ENCODE measurements around the gene PEX7.
"Not testable (repeated sequence)": the region's sequence is repeated elsewhere in the genome, so short reads cannot be mapped to it uniquely, and the experiment has no call there.

Gene PEX7

DNA sequence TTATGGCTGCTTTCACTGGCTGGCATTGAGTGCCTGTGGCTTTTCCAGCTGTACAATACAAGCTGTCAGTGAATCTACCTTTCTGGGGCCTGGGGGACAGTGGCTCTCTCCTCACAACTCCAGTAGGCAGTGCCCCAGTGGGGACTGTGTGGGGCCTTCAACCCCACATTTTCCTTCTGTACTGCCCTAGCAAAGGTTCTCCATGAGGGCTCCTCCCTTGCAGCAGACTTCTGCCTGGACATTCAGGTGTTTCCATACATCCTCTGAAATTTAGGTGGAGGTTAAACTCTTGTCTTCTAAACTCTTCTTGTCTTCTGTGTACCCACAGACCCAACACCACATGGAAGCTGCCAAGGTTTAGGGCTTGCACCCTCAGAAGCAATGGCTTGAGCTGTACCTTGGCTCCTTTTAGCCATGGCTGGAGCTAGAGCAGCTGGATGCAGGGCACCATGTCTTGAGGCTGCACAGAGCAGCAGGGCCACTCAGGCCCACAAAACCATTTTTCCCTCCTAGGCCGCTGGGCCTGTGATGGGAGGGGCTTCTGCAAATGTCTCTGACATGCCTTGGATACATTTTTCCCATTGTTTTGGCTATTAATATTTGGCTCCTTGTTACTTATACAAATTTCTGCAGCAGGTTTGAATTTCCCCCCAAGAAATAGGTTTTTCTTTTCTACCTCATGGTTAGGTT is 9.6 kb downstream of the PEX7 start:
- no peak overlapping the region for H3K4me3 ChIP-seq (ENCODE audit: control insufficient read depth, low read depth, low read length)
- DNase-seq (ENCODE audit: low read depth): no peak
- TF ChIP-seq, protein P1, sequence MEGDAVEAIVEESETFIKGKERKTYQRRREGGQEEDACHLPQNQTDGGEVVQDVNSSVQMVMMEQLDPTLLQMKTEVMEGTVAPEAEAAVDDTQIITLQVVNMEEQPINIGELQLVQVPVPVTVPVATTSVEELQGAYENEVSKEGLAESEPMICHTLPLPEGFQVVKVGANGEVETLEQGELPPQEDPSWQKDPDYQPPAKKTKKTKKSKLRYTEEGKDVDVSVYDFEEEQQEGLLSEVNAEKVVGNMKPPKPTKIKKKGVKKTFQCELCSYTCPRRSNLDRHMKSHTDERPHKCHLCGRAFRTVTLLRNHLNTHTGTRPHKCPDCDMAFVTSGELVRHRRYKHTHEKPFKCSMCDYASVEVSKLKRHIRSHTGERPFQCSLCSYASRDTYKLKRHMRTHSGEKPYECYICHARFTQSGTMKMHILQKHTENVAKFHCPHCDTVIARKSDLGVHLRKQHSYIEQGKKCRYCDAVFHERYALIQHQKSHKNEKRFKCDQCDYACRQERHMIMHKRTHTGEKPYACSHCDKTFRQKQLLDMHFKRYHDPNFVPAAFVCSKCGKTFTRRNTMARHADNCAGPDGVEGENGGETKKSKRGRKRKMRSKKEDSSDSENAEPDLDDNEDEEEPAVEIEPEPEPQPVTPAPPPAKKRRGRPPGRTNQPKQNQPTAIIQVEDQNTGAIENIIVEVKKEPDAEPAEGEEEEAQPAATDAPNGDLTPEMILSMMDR (conservative IDR thresholded peaks at IDR 0.05; ENCODE audit: control insufficient read depth, insufficient read depth, low read depth, low read length): no peak

DNA sequence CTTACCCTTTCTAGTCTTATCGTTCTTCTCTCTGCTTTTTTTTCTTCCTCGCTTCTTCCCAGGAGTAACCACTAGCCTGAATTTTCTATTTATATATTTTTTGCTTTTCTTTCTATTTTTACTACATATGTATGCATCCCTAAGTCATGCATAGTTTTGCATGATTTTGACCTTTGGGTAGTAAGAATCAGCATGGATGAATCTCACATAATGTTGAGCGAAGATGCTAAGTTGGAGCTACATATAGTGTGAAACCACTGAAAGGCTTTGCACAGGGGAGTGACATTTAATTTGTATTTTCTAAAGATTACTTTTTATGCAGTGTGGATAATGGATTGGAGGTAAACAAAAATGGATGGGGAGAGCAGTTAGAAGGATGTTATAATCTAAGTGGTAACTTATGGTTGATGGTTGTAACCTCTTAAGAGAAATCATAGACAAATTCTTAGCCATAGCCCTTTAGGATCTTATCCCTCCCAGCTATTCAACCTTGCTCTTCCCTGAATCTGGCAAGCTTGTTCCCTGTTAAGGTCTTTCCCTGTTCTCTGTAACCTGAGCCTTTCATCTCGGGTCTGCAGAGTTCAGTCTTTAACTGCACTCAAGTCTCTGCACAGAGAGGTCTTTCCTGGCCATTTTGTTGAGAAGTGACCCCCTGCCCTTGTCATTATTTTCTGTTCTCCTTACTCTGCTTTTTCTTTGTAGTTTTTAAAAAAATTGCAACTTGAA is 18.0 kb downstream of the PEX7 start:
- H3K4me3 ChIP-seq (ENCODE audit: control insufficient read depth, low read depth, low read length): no peak overlapping the region
- TF ChIP-seq, protein P1 (conservative IDR thresholded peaks at IDR 0.05; ENCODE audit: control insufficient read depth, insufficient read depth, low read depth, low read length): no peak
- no peak for DNase-seq (ENCODE audit: low read depth)

DNA sequence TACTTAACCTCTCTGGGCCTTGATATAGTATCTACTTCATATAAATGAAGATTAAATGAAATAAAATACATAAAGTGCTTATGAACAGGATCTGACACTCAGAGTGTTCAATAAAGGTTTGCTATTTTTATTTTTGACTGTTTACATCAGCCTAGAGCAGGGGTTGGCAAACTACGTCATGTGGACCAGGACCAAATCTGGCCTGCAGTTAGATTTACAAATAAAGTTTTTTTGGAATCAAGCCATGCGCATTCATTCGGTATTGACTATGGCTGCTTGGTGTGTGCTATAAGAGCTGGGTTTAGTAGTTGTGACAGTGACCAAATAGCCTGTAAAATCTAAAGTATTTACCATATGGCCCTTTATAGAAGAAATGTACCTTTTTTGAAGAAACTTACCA is 20.8 kb downstream of the PEX7 start:
- no peak for DNase-seq (ENCODE audit: low read depth)
- TF ChIP-seq, protein P1 (conservative IDR thresholded peaks at IDR 0.05; ENCODE audit: control insufficient read depth, insufficient read depth, low read depth, low read length): no peak
- no peak overlapping the region for H3K4me3 ChIP-seq (ENCODE audit: control insufficient read depth, low read depth, low read length)

DNA sequence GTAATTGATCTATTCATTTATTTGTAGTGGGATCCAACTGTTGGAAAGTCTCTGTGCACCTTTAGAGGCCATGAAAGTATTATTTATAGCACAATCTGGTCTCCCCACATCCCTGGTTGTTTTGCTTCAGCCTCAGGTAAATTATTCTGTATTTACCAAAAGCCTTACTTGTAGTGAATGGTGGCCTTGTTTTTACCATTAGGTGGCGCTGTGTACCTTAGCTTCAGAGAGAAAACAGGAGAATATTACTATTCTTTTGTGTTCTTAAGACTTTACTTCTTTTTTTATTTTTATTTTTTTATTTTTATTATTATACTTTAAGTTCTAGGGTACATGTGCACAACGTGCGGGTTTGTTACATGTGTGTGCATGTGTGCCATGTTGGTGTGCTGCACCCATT is 23.7 kb downstream of the PEX7 start:
- no peak overlapping the region for H3K4me3 ChIP-seq (ENCODE audit: control insufficient read depth, low read depth, low read length)
- TF ChIP-seq, protein P1 (conservative IDR thresholded peaks at IDR 0.05; ENCODE audit: control insufficient read depth, insufficient read depth, low read depth, low read length): peak; percentile 82
- DNase-seq (ENCODE audit: low read depth): peak; percentile 70

DNA sequence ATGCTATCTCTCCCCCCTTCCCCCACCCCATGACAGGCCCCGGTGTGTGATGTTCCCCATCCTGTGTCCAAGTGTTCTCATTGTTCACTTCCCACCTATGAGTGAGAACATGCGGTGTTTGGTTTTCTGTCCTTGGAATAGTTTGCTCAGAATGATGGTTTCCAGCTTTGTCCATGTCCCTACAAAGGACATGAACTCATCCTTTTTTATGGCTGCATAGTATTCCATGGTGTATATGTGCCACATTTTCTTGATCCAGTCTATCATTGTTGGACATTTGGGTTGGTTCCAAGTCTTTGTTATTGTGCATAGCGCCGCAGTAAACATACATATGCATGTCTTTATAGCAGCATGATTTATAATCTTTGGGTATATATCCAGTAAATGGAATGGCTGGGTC is 24.1 kb downstream of the PEX7 start:
- DNase-seq (ENCODE audit: low read depth); H3K4me3 ChIP-seq (ENCODE audit: control insufficient read depth, low read depth, low read length): not testable (repeated sequence)

DNA sequence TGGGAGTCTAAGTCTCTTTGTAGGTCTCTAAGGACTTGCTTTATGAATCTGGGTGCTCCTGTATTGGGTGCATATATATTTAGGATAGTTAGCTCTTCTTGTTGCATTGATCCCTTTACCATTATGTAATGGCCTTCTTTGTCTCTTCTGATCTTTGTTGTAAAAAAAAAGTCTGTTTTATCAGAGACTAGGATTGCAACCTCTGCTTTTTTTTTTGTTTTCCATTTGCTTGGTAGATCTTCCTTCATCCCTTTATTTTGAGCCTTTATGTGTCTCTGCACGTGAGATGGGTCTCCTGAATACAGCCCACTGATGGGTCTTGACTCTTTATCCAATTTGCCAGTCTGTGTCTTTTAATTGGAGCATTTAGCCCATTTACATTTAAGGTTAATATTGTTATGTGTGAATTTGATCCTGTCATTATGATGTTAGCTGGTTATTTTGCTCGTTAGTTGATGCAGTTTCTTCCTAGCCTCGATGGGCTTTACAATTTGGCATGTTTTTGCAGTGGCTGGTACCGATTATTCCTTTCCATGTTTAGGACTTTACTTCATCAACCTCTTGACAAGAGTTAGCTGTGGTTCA is 27.7 kb downstream of the PEX7 start:
- DNase-seq (ENCODE audit: low read depth); H3K4me3 ChIP-seq (ENCODE audit: control insufficient read depth, low read depth, low read length): not testable (repeated sequence)

DNA sequence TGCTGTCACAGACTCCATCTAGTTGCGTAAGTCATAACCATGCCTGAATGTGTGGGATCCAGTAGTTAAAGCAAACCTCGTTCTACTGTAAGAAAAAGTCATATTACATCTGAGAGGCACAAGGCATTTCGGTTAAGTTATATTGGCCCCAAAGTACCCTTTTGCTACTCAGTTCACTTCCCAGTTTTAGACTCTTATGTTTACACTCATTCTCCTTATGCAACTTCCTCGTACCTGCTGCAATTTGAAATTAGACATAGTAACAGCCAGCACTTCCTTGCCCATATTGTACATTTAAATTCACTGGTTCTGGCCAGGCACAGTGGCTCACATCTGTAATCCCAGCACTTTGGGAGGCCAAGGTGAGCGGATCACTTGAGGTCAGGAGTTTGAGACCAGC is 37.0 kb downstream of the PEX7 start:
- no peak for DNase-seq (ENCODE audit: low read depth)
- TF ChIP-seq, protein P1 (conservative IDR thresholded peaks at IDR 0.05; ENCODE audit: control insufficient read depth, insufficient read depth, low read depth, low read length): no peak
- no peak overlapping the region for H3K4me3 ChIP-seq (ENCODE audit: control insufficient read depth, low read depth, low read length)
